ENCODE measurements around the gene TMBIM4. TPM values are rescaled to one million over a fixed set of nuclear protein-coding genes. Genes with fewer than 3 reads are reported as not detected.

The TMBIM4 gene
- total and polyA plus RNA-seq, 4 donors = 124 to 236 (median 169) TPM

GRCh38 chr12:66090157-66090556, 79.6 kb downstream of the TMBIM4 start:
- no peak for TF ChIP-seq CTCF (IDR thresholded peaks at IDR 0.05; ENCODE audit: control extremely low read depth, extremely low read depth)
- no peaks in the 10 kb centered on the region for H3K9me3 ChIP-seq (ENCODE audit: control insufficient read depth in 4 of 4, insufficient read depth in 3 of 4, low read length in 3 of 4)
- DNase-seq (no peak), ATAC-seq (ENCODE audit: insufficient read depth, low FRiP score) (no peak)
- H3K36me3 ChIP-seq (ENCODE audit: control insufficient read depth in 4 of 4, insufficient read depth in 4 of 4, low read length in 4 of 4) = no peaks in the 10 kb centered on the region
- H3K4me1 ChIP-seq (ENCODE audit: control insufficient read depth in 5 of 5, insufficient read depth in 5 of 5, low read length in 5 of 5) = peaks cover 0 to 4% (median 0%) of the 10 kb centered on the region in 5 donors
- no peak overlapping the region for H3K9ac ChIP-seq (ENCODE audit: insufficient read depth in 1 of 2, low read length in 2 of 2)
- no peak overlapping the region for H3K27ac ChIP-seq (ENCODE audit: low read depth in 1 of 2, low read length in 1 of 2)
- no peak overlapping the region for H3K4me3 ChIP-seq
- no peaks in the 10 kb centered on the region for H3K27me3 ChIP-seq (ENCODE audit: control insufficient read depth in 3 of 3, insufficient read depth in 3 of 3, low read length in 2 of 3)
- 77 to 79% methylated on average over 4 of the region's 4 CpGs for WGBS, 2 donors

GRCh38 chr12:66087365-66087943, 82.3 kb downstream of the TMBIM4 start:
- no peak overlapping the region for H3K9ac ChIP-seq (ENCODE audit: insufficient read depth in 1 of 2, low read length in 2 of 2)
- DNase-seq = peak; percentile 76 to 87 (median 86)
- ATAC-seq (ENCODE audit: insufficient read depth, low FRiP score) = no peak

GRCh38 chr12:66085998-66086397, 83.8 kb downstream of the TMBIM4 start:
- no peak for TF ChIP-seq CTCF (IDR thresholded peaks at IDR 0.05; ENCODE audit: control extremely low read depth, extremely low read depth)
- Histone ChIP-seq H3K27ac (ENCODE audit: low read depth in 1 of 2, low read length in 1 of 2) (no peak overlapping the region), H3K4me3 (no peak overlapping the region), H3K9me3 (ENCODE audit: control insufficient read depth in 4 of 4, insufficient read depth in 3 of 4, low read length in 3 of 4) (peaks cover 0 to 6% (median 0%) of the 10 kb centered on the region in 4 donors), H3K27me3 (ENCODE audit: control insufficient read depth in 3 of 3, insufficient read depth in 3 of 3, low read length in 2 of 3) (no peaks in the 10 kb centered on the region), H3K4me1 (ENCODE audit: control insufficient read depth in 5 of 5, insufficient read depth in 5 of 5, low read length in 5 of 5) (peaks cover 0 to 4% (median 0%) of the 10 kb centered on the region in 5 donors), H3K36me3 (ENCODE audit: control insufficient read depth in 4 of 4, insufficient read depth in 4 of 4, low read length in 4 of 4) (no peaks in the 10 kb centered on the region), H3K9ac (ENCODE audit: insufficient read depth in 1 of 2, low read length in 2 of 2) (no peak overlapping the region)
- DNase-seq (no peak), ATAC-seq (ENCODE audit: insufficient read depth, low FRiP score) (no peak)
- WGBS, 2 donors = 77 to 82% methylated on average over 2 of the region's 2 CpGs

More at GRCh38 chr12:66087365-66087943, 82.3 kb downstream of the TMBIM4 start:
- H3K9me3 ChIP-seq (ENCODE audit: control insufficient read depth in 4 of 4, insufficient read depth in 3 of 4, low read length in 3 of 4) = peaks cover 0 to 6% (median 0%) of the 10 kb centered on the region in 4 donors
- no peak overlapping the region for H3K27ac ChIP-seq (ENCODE audit: low read depth in 1 of 2, low read length in 1 of 2)
- 33 to 38% methylated on average over 10 of the region's 10 CpGs for WGBS, 2 donors
- no peak overlapping the region for H3K4me3 ChIP-seq
- peaks cover 0 to 4% (median 0%) of the 10 kb centered on the region in 5 donors for H3K4me1 ChIP-seq (ENCODE audit: control insufficient read depth in 5 of 5, insufficient read depth in 5 of 5, low read length in 5 of 5)
- H3K36me3 ChIP-seq (ENCODE audit: control insufficient read depth in 4 of 4, insufficient read depth in 4 of 4, low read length in 4 of 4) = no peaks in the 10 kb centered on the region
- no peaks in the 10 kb centered on the region for H3K27me3 ChIP-seq (ENCODE audit: control insufficient read depth in 3 of 3, insufficient read depth in 3 of 3, low read length in 2 of 3)
- peak; percentile 46 for TF ChIP-seq CTCF (IDR thresholded peaks at IDR 0.05; ENCODE audit: control extremely low read depth, extremely low read depth)

Other genes starting within 250 kb of the TMBIM4 start
- 10 to 100 TPM in 1 of 2 donors, 1 to 10 TPM in 1; 7.9 to 18.0 TPM for gene LLPH, start 39.2 kb downstream of the TMBIM4 start, total RNA-seq
- 10 to 100 TPM; 14.4 to 25.9 TPM for gene LLPH, start 39.2 kb downstream of the TMBIM4 start, polyA plus RNA-seq
- 10 to 100 TPM; 47.8 to 77.2 TPM for gene IRAK3, start 19.2 kb upstream of the TMBIM4 start, total RNA-seq
- gene IRAK3, start 19.2 kb upstream of the TMBIM4 start, polyA plus RNA-seq = 10 to 100 TPM in 1 of 2 donors, 1 to 10 TPM in 1; 7.8 to 54.5 TPM
- gene HELB, start 132.5 kb upstream of the TMBIM4 start, total RNA-seq = 10 to 100 TPM in 1 of 2 donors, 1 to 10 TPM in 1; 3.2 to 16.4 TPM
- gene HELB, start 132.5 kb upstream of the TMBIM4 start, polyA plus RNA-seq = 1 to 10 TPM in 1 of 2 donors, under 1 TPM in 1; 0.63 to 1.8 TPM

All from lung (tissue), 12 donors.